ENCODE measurements around the gene XPO6.
"Not testable (repeated sequence)": the region's sequence is repeated elsewhere in the genome, so short reads cannot be mapped to it uniquely, and the experiment has no call there.

DNA sequence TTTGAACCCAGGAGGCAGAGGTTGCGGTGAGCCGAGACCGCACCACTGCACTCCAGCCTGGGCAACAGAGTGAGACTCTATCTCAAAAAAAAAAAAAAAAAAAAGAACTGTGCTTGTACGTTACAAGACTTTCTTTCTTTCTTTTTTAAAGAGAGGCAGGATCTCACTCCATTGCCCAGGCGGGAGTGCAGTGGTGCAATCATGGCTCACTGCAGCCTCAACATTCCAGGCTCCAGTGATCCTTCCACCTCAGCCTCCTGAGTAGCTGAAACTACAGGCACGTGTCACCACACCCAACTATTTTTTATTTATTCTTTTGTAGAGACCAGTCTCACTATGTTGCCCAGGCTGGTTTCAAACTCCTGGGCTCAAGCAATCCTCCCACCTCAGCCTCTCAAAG, 8.0 kb upstream of the XPO6 start:
- not testable (repeated sequence) for TF ChIP-seq POLR2AphosphoS5 (IDR thresholded peaks at IDR 0.05; ENCODE audit: low read depth, low read length); SIN3A (IDR thresholded peaks at IDR 0.05; ENCODE audit: borderline replicate concordance, insufficient read depth, low read depth, low read length)
- TF ChIP-seq, protein P1, sequence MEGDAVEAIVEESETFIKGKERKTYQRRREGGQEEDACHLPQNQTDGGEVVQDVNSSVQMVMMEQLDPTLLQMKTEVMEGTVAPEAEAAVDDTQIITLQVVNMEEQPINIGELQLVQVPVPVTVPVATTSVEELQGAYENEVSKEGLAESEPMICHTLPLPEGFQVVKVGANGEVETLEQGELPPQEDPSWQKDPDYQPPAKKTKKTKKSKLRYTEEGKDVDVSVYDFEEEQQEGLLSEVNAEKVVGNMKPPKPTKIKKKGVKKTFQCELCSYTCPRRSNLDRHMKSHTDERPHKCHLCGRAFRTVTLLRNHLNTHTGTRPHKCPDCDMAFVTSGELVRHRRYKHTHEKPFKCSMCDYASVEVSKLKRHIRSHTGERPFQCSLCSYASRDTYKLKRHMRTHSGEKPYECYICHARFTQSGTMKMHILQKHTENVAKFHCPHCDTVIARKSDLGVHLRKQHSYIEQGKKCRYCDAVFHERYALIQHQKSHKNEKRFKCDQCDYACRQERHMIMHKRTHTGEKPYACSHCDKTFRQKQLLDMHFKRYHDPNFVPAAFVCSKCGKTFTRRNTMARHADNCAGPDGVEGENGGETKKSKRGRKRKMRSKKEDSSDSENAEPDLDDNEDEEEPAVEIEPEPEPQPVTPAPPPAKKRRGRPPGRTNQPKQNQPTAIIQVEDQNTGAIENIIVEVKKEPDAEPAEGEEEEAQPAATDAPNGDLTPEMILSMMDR (IDR thresholded peaks at IDR 0.05) = not testable (repeated sequence)

Measured in Panc1 (cell line).